OCI-LY1 (cell line): Measurements from ENCODE around the gene ANTKMT.

Experiments used
- CTCF ChIP-seq: fragments of 200-600 bp; sonication (generic), shearing (Covaris generic); IDR thresholded peaks from 2 replicates; pipeline ENCODE4 v1.5.1; 2017; ENCODE audit warnings: mild to moderate bottlenecking, antibody characterized with exemption, low read length, moderate library complexity, mixed read lengths
- EZH2 ChIP-seq: fragments of 200-600 bp; sonication (generic), shearing (Covaris generic); IDR thresholded peaks from 2 replicates; pipeline ENCODE4 v1.8.0; 2017; ENCODE audit warnings: borderline replicate concordance, mixed run types, mild to moderate bottlenecking, antibody characterized with exemption, low read length, moderate library complexity, mixed read lengths

DNA sequence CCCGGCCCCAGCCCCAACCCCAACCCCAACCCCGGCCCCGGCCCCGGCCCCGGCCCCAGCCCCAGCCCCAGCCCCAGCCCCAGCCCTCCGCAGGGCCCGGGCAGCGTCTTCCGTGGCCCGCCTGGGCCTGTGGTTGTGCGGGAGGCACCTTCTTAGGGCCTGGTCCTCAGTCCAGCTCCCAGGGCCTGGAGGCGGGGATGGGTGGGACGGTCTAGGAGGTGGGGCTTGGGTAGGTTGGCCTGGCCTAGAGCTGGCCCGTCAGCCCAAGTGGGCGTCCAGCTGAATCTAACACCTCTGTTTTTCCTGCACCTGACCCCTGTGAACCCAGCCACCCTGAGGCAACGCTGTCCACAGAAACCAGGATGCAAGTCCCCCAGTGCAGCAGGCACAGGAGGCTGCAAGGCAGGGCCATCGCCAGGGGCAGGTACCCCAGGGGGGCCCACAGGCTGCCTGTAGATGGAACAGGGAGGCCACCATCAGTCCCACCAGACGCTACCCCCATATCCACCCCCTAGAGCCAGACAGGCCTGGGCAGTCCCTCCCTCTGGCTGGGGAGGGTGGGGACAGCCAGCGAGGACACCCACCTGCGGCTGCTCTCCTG lies 48.3 kb downstream of the ANTKMT start:
- TF ChIP-seq CTCF (no peak), EZH2 (no peak)
